Smooth muscle cell (in vitro differentiated cells): ENCODE results near the gene TMEM204. TPM values are rescaled to one million over a fixed set of nuclear protein-coding genes. Genes with fewer than 3 reads are reported as not detected.

Experiments used
- DNase-seq: peaks from one replicate; lab custom pipeline; 2025; ENCODE audit not compliant: unreplicated experiment; lab: John Stamatoyannopoulos, UW
- H2AFZ ChIP-seq: fragments of 200-600 bp; sonication (generic); 2 replicates; pipeline ENCODE4 v1.6.0; 2016; ENCODE audit warnings: antibody characterized with exemption, low read depth, mild to moderate bottlenecking
- H3F3A ChIP-seq: fragments of 200-600 bp; sonication (generic); 2 replicates; pipeline ENCODE4 v1.6.0; 2017; ENCODE audit warnings: antibody characterized with exemption, low read depth
- H3K27ac ChIP-seq: fragments of 200-600 bp; sonication (generic); 2 replicates; pipeline ENCODE4 v1.5.1; 2016; ENCODE audit warnings: low read depth, mild to moderate bottlenecking
- H3K27me3 ChIP-seq: fragments of 200-600 bp; sonication (generic); 2 replicates; pipeline ENCODE4 v1.6.1; 2016; ENCODE audit warnings: low read depth, mild to moderate bottlenecking
- H3K36me3 ChIP-seq: fragments of 200-600 bp; sonication (generic); 2 replicates; pipeline ENCODE4 v1.5.1; 2016; ENCODE audit warnings: low read depth
- H3K4me1 ChIP-seq: fragments of 200-600 bp; sonication (generic); 2 replicates; pipeline ENCODE4 v1.5.1; 2016; ENCODE audit warnings: low read depth
- H3K4me2 ChIP-seq: fragments of 200-600 bp; sonication (generic); 2 replicates; pipeline ENCODE4 v1.6.0; 2016; ENCODE audit warnings: mild to moderate bottlenecking
- H3K4me3 ChIP-seq: fragments of 200-600 bp; sonication (generic); 2 replicates; pipeline ENCODE4 v1.5.1; 2016; ENCODE audit warnings: mild to moderate bottlenecking
- H3K79me2 ChIP-seq: fragments of 200-600 bp; sonication (generic); 2 replicates; pipeline ENCODE4 v1.6.0; 2016; ENCODE audit warnings: low read depth, mild to moderate bottlenecking
- H3K9ac ChIP-seq: fragments of 200-600 bp; sonication (generic); 2 replicates; pipeline ENCODE4 v1.6.0; 2016; ENCODE audit warnings: low read depth
- H3K9me3 ChIP-seq: fragments of 200-600 bp; sonication (generic); replicated peaks from 2 replicates; pipeline ENCODE4 v1.5.1; 2016; ENCODE audit warnings: low read depth
- H4K20me1 ChIP-seq: fragments of 200-600 bp; sonication (generic); 2 replicates; pipeline ENCODE4 v1.6.0; 2016; ENCODE audit warnings: low read depth
- CTCF ChIP-seq: fragments of 200-600 bp; sonication (generic); IDR thresholded peaks from 2 replicates; pipeline ENCODE4 v1.5.1; 2017; ENCODE audit warnings: borderline replicate concordance, mild to moderate bottlenecking, antibody characterized with exemption; ENCODE audit not compliant: insufficient read depth, poor library complexity, severe bottlenecking
- whole genome bisulfite sequencing: methylation state at CpG from one replicate; pipeline ENCODE4 v1.1.7; 2016; ENCODE audit warnings: low lambda C conversion rate; 5-methylcytosine and 5-hydroxymethylcytosine counted together
- polyA plus RNA-seq: library from polyadenylated mRNA; unstranded; fragments of >200 nt; fragmentation: Nextera tagmentation; extraction: Ambion mirVana; gene quantifications from 2 replicates; pipeline ENCODE4 v1.2.1, GENCODE V29; 2016
- total RNA-seq: library from RNA; depleted of rRNA; stranded (reverse); fragments of >200 nt; gene quantifications from 2 replicates; pipeline ENCODE4 v1.2.3, GENCODE V29; 2014

The TMEM204 gene
- total and polyA plus RNA-seq, 2 experiments from 2014 or later, result 0.90 to 4.2 TPM

DNA sequence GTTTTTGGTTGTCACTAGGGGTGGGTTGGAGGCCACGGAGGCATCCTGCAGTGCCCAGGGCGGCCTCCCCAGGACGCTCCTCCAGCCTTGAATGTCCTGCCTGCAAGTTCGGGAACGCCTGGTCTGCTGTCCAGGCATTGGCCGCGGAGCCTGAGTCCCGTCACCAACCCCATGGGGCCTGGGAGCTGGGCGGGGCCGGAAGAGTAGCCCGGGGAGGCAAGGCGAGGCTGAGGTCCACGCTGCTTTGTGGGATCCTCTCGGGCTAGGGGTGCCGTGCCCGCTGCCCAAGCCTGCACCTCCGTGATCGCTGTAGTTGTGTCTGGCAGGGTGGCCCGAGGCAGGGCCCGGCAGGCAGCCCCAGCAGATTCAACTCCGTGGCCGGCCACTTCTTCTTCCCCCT lies 27.6 kb upstream of the TMEM204 start:
- Histone ChIP-seq H3K4me2 (no peak overlapping the region), H2AFZ (no peak overlapping the region), H3K9ac (no peak overlapping the region), H3K36me3 (no peaks in the 10 kb centered on the region), H3K9me3 (no peaks in the 10 kb centered on the region), H3K27me3 (no peaks in the 10 kb centered on the region), H3F3A (no peaks in the 10 kb centered on the region), H4K20me1 (no peaks in the 10 kb centered on the region), H3K4me1 (no peaks in the 10 kb centered on the region), H3K27ac (no peak overlapping the region), H3K79me2 (no peaks in the 10 kb centered on the region), H3K4me3 (no peak overlapping the region)
- TF ChIP-seq CTCF, result no peak
- 95% methylated on average over 22 of the region's 22 CpGs for WGBS
- DNase-seq, result no peak

GRCh38 chr16:1506494-1507213 lies 26.8 kb upstream of the TMEM204 start:
- Histone ChIP-seq H3K27ac (no peak overlapping the region), H3K36me3 (no peaks in the 10 kb centered on the region), H3K79me2 (no peaks in the 10 kb centered on the region), H3K4me3 (no peak overlapping the region), H3K4me2 (no peak overlapping the region), H3K9ac (no peak overlapping the region), H3F3A (no peaks in the 10 kb centered on the region), H2AFZ (no peak overlapping the region), H3K9me3 (no peaks in the 10 kb centered on the region), H3K27me3 (no peaks in the 10 kb centered on the region), H3K4me1 (no peaks in the 10 kb centered on the region), H4K20me1 (no peaks in the 10 kb centered on the region)
- DNase-seq, result no peak
- no peak for TF ChIP-seq CTCF
- 96% methylated on average over 37 of the region's 37 CpGs for WGBS

DNA sequence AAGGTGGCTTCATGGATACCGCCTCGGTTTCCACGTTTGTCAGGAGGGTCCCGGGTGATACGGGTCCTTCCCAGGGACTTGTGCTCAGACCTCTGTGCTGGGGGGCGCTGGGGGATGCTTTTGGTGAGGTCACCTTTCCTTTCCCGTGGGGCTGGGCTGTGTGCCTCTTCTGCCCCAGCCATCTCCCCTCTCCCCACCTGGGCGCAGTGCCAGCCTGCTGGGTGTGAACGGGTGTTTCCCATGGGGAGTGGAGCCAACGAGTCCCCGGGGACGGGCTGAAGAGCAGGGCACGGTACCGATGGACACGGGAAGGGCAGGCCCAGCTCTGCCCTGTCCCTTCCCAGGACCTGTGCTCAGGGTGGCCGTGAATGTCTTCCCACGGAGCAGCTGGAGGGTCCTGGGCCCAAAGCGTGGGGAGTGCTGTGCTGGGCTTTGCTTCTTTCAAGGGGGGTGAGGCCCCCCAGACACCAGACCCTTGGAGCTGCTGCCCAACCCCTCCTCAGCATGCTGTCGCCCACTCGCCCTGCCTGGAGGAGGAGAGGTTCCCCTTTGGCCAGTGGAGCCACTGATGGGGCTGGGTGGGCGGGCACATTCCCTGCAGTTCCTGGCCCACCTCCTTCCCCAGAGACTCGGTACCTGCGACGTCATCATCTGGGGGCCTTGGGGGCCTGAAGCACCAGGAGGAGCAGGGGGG lies 24.8 kb upstream of the TMEM204 start:
- H3K4me2 ChIP-seq, result no peak overlapping the region
- no peaks in the 10 kb centered on the region for H3K4me1 ChIP-seq
- TF ChIP-seq CTCF, result no peak
- no peaks in the 10 kb centered on the region for H3F3A ChIP-seq
- H3K79me2 ChIP-seq, result no peaks in the 10 kb centered on the region
- H3K27ac ChIP-seq, result no peak overlapping the region
- no peak overlapping the region for H2AFZ ChIP-seq
- no peaks in the 10 kb centered on the region for H3K27me3 ChIP-seq
- H4K20me1 ChIP-seq, result no peaks in the 10 kb centered on the region
- DNase-seq, result no peak
- no peak overlapping the region for H3K9ac ChIP-seq
- no peaks in the 10 kb centered on the region for H3K36me3 ChIP-seq
- no peak overlapping the region for H3K4me3 ChIP-seq
- WGBS, result 95% methylated on average over 24 of the region's 24 CpGs
- H3K9me3 ChIP-seq, result no peaks in the 10 kb centered on the region
